ENCODE data around the gene TRPC3. TPM values are rescaled to one million over a fixed set of nuclear protein-coding genes. Genes with fewer than 3 reads are reported as not detected.

TRPC3 gene
- total RNA-seq, 6 experiments from 2014 or later, result not detected

DNA sequence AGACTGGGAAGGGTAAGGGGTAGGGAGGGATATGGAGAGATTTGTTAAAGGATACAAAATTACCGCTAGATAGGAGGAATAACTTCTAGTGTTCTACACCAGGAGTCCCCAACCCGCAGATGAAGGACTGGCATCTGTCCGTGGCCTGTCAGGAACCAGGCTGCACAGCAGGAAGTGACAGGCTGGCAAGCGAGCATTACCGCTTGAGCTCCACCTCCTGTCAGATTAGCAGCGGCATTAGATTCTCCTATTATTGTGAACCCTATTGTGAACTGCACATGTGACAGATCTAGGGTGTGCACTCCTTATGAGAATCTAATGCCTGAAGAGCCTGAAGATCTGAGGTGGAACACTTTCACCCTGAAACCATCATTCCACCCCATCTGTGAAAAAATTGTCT, 53.7 kb downstream of the TRPC3 start:
- TF ChIP-seq, protein P1, sequence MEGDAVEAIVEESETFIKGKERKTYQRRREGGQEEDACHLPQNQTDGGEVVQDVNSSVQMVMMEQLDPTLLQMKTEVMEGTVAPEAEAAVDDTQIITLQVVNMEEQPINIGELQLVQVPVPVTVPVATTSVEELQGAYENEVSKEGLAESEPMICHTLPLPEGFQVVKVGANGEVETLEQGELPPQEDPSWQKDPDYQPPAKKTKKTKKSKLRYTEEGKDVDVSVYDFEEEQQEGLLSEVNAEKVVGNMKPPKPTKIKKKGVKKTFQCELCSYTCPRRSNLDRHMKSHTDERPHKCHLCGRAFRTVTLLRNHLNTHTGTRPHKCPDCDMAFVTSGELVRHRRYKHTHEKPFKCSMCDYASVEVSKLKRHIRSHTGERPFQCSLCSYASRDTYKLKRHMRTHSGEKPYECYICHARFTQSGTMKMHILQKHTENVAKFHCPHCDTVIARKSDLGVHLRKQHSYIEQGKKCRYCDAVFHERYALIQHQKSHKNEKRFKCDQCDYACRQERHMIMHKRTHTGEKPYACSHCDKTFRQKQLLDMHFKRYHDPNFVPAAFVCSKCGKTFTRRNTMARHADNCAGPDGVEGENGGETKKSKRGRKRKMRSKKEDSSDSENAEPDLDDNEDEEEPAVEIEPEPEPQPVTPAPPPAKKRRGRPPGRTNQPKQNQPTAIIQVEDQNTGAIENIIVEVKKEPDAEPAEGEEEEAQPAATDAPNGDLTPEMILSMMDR (IDR thresholded peaks at IDR 0.05), result no peak
- Mint-ChIP-seq H3K9me3 (no peaks in the 10 kb centered on the region), H3K27me3 (ENCODE audit: insufficient read depth) (peaks cover 2% of the 10 kb centered on the region), H3K27ac (no peak overlapping the region), H3K4me1 (ENCODE audit: low read depth) (no peaks in the 10 kb centered on the region), H3K36me3 (ENCODE audit: low read depth) (no peaks in the 10 kb centered on the region), H3K4me3 (no peak overlapping the region)
- no peak for DNase-seq

DNA sequence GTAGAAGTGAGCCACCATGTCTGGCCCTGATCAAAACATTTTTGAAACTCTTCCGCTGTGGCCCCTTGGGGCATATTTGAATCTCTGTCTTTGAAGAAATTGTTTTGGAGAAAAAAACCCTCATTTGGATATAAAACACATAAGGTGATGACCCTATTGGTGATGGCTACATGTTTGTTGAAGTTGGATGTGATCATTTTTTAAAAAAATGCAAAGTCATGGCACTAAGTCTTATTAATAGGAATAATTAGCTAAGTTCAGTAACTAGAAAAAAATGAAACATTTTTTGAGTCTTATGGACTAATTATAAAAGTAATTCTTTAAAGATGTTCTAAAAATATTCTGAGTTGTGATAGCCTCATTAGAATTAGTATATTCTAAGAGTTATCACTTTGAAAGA, 63.7 kb downstream of the TRPC3 start:
- H3K9me3 Mint-ChIP-seq, result no peaks in the 10 kb centered on the region
- H3K27ac Mint-ChIP-seq, result no peak overlapping the region
- H3K36me3 Mint-ChIP-seq (ENCODE audit: low read depth), result no peaks in the 10 kb centered on the region
- TF ChIP-seq, protein P1 (IDR thresholded peaks at IDR 0.05), result no peak
- no peaks in the 10 kb centered on the region; the same call in none of the 2 replicates for H3K27me3 Mint-ChIP-seq (ENCODE audit: insufficient read depth)
- no peak overlapping the region for H3K4me3 Mint-ChIP-seq
- DNase-seq, result no peak
- no peaks in the 10 kb centered on the region for H3K4me1 Mint-ChIP-seq (ENCODE audit: low read depth)

DNA sequence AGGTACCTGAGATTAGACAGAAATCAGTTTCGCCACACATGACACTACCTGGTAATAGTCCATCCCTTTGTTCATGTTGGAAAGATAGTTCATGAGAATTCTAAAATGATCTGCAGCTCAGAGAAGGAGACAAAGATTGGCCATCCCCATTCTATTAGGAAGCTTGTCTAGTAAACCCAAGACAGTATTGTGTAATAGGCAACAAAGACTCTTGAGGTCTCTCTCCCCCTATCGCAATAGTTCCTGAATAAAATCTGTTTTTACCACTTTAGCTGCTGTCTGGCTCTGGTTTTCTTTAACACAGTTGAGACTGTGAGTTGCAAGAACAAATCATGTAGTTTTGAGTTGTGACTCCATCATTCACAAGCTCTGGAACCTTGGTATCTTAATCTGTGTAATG, 66.7 kb downstream of the TRPC3 start:
- TF ChIP-seq, protein P1 (IDR thresholded peaks at IDR 0.05), result no peak
- H3K4me3 Mint-ChIP-seq, result no peak overlapping the region
- DNase-seq, result no peak
- H3K4me1 Mint-ChIP-seq (ENCODE audit: low read depth), result no peaks in the 10 kb centered on the region
- no peaks in the 10 kb centered on the region for H3K9me3 Mint-ChIP-seq
- H3K27me3 Mint-ChIP-seq (ENCODE audit: insufficient read depth), result peaks cover 2% of the 10 kb centered on the region; the same call in 1 of the 2 replicates
- no peak overlapping the region for H3K27ac Mint-ChIP-seq
- H3K36me3 Mint-ChIP-seq (ENCODE audit: low read depth), result no peaks in the 10 kb centered on the region

DNA sequence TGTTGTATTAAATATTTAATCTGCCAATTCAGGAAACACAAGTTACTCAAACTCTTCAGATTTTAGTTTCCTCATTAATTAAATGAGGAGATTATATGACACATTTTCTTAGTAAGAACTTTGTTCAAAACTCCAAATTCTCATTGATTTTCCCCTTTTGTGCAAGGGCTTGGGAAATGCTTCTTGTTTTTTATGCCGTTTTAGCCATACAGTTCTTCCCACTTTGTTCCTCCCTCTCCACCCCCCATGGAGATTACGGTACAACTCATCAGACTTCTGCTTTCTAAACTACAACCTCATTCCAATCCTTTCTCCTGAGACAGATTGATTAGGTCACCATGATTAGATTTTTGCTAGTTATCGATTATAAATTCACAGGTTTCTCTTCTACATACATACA, 70.7 kb downstream of the TRPC3 start:
- Mint-ChIP-seq H3K4me1 (ENCODE audit: low read depth) (no peaks in the 10 kb centered on the region), H3K27me3 (ENCODE audit: insufficient read depth) (peaks cover 4% of the 10 kb centered on the region; the same call in 1 of the 2 replicates), H3K9me3 (no peaks in the 10 kb centered on the region), H3K27ac (no peak overlapping the region), H3K36me3 (ENCODE audit: low read depth) (no peaks in the 10 kb centered on the region), H3K4me3 (no peak overlapping the region)
- DNase-seq, result no peak
- TF ChIP-seq, protein P1 (IDR thresholded peaks at IDR 0.05), result no peak

DNA sequence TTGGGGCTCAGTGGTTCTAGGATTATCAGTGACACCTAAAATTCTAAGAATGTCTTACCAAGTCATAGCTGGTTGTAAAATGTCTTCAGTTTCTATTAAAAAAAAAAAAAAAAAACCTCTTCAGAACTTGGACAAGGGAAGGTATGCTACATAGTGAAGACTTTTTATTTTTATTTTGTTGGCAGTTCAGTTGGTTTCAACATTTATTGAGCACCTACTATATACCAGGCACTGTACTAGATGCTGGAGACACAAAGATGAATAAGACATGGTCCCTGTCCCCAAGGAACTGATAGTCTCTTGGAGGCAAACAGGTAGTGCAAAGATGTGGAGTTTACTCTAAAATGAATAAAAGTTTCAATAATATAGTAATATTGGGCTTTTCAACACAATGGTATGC, 72.7 kb downstream of the TRPC3 start:
- H3K4me1 Mint-ChIP-seq (ENCODE audit: low read depth), result no peaks in the 10 kb centered on the region
- no peak overlapping the region for H3K4me3 Mint-ChIP-seq

More for the DNA sequence above, 72.7 kb downstream of the TRPC3 start:
- no peaks in the 10 kb centered on the region for H3K36me3 Mint-ChIP-seq (ENCODE audit: low read depth)
- no peak overlapping the region for H3K27ac Mint-ChIP-seq
- no peaks in the 10 kb centered on the region for H3K9me3 Mint-ChIP-seq
- TF ChIP-seq, protein P1 (IDR thresholded peaks at IDR 0.05), result no peak
- DNase-seq, result no peak
- peaks cover 4% of the 10 kb centered on the region; the same call in 1 of the 2 replicates for H3K27me3 Mint-ChIP-seq (ENCODE audit: insufficient read depth)
